GM03348 (cell line): ENCODE data around the gene GUCD1.
"Not testable (repeated sequence)": the region's sequence is repeated elsewhere in the genome, so short reads cannot be mapped to it uniquely, and the experiment has no call there.

ENCODE experiments used
- DNase-seq: peaks from one replicate; pipeline ENCODE4 v3.0.0; 2012; ENCODE audit warnings: low spot score

GUCD1 gene

GRCh38 chr22:24565077-24565476 is 10.1 kb upstream of the GUCD1 start:
- DNase-seq, result no peak

- peak; percentile 23 for DNase-seq
Measured at GRCh38 chr22:24564376-24565058, 9.6 kb upstream of the GUCD1 start.

GRCh38 chr22:24563246-24563645 is 8.3 kb upstream of the GUCD1 start:
- DNase-seq, result no peak

GRCh38 chr22:24559471-24559870 is 4.5 kb upstream of the GUCD1 start:
- no peak for DNase-seq

GRCh38 chr22:24555165-24556039 is 464 bp upstream of the GUCD1 start, which contains the start of gene SNRPD3:
SNRPD3 (plus strand) TSS chr22:24555999; CDS start chr22:24557675, 1,676 bp downstream.
- DNase-seq, result peak; percentile 100

GRCh38 chr22:24553597-24554312 is 1.2 kb downstream of the GUCD1 start:
- peak; percentile 29 for DNase-seq

- DNase-seq, result not testable (repeated sequence)
Measured at GRCh38 chr22:24552503-24553286, 2.2 kb downstream of the GUCD1 start.

GRCh38 chr22:24550902-24551435 is 4.0 kb downstream of the GUCD1 start:
- no peak for DNase-seq

- DNase-seq, result no peak
Measured at GRCh38 chr22:24550028-24550901, 4.7 kb downstream of the GUCD1 start.

- no peak for DNase-seq
Measured at GRCh38 chr22:24548812-24549211, 6.1 kb downstream of the GUCD1 start.

- DNase-seq, result no peak
Measured at GRCh38 chr22:24543679-24544243, 11.2 kb downstream of the GUCD1 start.

GRCh38 chr22:24543185-24543601 is 11.7 kb downstream of the GUCD1 start:
- DNase-seq, result no peak

- DNase-seq, result no peak
Measured at GRCh38 chr22:24542641-24543040, 12.3 kb downstream of the GUCD1 start.

GRCh38 chr22:24541681-24542515 is 13.0 kb downstream of the GUCD1 start:
- no peak for DNase-seq

GRCh38 chr22:24540470-24540869 is 14.5 kb downstream of the GUCD1 start:
- DNase-seq, result no peak

GRCh38 chr22:24536089-24536488 is 18.8 kb downstream of the GUCD1 start:
- DNase-seq, result no peak

- no peak for DNase-seq
Measured at GRCh38 chr22:24535348-24535747, 19.6 kb downstream of the GUCD1 start.

GRCh38 chr22:24532075-24532474 is 22.9 kb downstream of the GUCD1 start:
- DNase-seq, result no peak

- not testable (repeated sequence) for DNase-seq
Measured at GRCh38 chr22:24530968-24531367, 24.0 kb downstream of the GUCD1 start.
